AG04450 (cell line): ENCODE data around the gene CDK16. TPM values are rescaled to one million over a fixed set of nuclear protein-coding genes. Genes with fewer than 3 reads are reported as not detected.
"Not testable (repeated sequence)": the region's sequence is repeated elsewhere in the genome, so short reads cannot be mapped to it uniquely, and the experiment has no call there.

Experiments used
- CTCF ChIA-PET: fragments of 300-600, 350-600 bp; formaldehyde crosslinking; extraction: SDS; loops from one replicate; lab custom pipeline; 2022; ENCODE audit warnings: antibody characterized with exemption, inconsistent platforms; lab: Charles Lee
- POLR2A ChIA-PET: fragments of 350-600 bp; formaldehyde crosslinking; extraction: SDS; loops from one replicate; lab custom pipeline; 2021; ENCODE audit warnings: antibody characterized with exemption, inconsistent platforms; lab: Yijun Ruan, JAX
- DNase-seq: peaks from one replicate; pipeline ENCODE4 v3.0.0-alpha.2; 2011; ENCODE audit warnings: low read depth, low spot score
- H3K27ac ChIP-seq: one replicate; pipeline ENCODE4 v1.5.1; 2012; ENCODE audit warnings: low read depth, low read length, control low read depth
- H3K27me3 ChIP-seq: one replicate; pipeline ENCODE4 v1.6.0; 2012; ENCODE audit warnings: low read length; ENCODE audit not compliant: control insufficient read depth, insufficient read depth
- H3K4me3 ChIP-seq: 2 replicates; pipeline ENCODE4 v1.5.1; 2011; ENCODE audit warnings: mild to moderate bottlenecking, low read depth, low read length, control low read depth
- H3K9me3 ChIP-seq: 2 replicates; pipeline ENCODE4 v1.5.1; 2012; ENCODE audit warnings: low read length; ENCODE audit not compliant: control insufficient read depth, insufficient read depth
- CTCF ChIP-seq: IDR thresholded peaks from 2 replicates; pipeline ENCODE4 v1.5.1; 2011; ENCODE audit warnings: low read depth, low read length, control low read depth, inconsistent platforms
- polyA plus RNA-seq: library from polyadenylated mRNA; depleted of rRNA; stranded (reverse); fragments of >200 nt; gene quantifications from 2 replicates; pipeline ENCODE4 v1.2.3, GENCODE V29; 2011

CDK16 gene
- polyA plus RNA-seq, 1 experiment: 89.9 TPM

DNA sequence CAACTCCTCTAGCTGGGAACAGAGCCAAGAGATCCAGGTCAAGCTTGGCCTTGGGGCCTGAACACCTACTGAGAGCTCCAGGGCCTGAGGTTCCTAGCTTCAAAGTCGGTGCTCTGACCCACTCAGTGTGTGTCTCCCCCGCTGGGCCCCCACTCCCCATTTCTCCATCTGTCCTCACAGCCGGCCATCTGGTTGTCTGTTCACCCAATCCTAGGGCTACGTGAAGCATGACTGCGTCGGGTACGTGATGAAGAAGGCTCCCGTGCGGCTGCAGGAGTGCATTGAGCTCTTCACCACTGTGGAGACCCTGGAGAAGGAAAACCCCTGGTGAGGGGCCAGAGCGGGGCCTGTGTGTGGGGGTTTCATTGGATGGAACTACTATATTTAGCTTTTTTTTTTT is 26.7 kb downstream of the CDK16 start:
- no peak for TF ChIP-seq CTCF
- CTCF ChIA-PET: no interaction called here
- DNase-seq: no peak
- Histone ChIP-seq H3K27me3 (no peaks in the 10 kb centered on the region), H3K27ac (no peak overlapping the region), H3K4me3 (no peak overlapping the region), H3K9me3 (no peaks in the 10 kb centered on the region)
- POLR2A ChIA-PET: interaction anchor here (1.2 kb wide), 1 partner anchor 20 kb away, joined by 3 read pairs; no protein-coding TSS in a partner anchor

DNA sequence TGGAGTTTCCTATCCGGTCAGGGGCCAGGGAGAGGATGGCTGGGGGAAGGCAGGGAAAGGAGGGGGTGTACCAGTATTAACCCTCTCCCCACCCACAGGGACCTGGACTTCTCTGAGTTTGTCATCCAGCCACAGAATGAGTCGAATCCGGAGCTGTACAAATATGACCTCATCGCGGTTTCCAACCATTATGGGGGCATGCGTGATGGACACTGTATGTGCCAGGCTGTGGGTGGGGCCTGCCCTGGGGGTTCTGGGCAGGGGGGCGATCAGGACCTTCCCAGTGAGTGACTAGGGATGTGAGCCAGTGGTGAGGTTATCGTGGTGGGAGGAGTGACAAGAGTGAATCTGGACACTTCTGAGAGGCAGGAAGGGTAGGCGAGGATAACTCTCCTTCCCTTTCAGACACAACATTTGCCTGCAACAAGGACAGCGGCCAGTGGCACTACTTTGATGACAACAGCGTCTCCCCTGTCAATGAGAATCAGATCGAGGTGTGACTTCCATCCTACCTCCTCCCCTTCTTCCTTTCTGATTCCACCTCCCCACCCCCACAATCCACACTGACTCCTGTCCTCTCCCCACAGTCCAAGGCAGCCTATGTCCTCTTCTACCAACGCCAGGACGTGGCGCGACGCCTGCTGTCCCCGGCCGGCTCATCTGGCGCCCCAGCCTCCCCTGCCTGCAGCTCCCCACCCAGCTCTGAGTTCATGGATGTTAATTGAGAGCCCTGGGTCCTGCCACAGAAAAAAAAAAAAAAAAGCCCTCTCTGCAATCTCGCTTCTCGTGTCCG is 28.9 kb downstream of the CDK16 start:
- POLR2A ChIA-PET: interaction anchor here (0.6 kb wide), 2 partner anchors 12 to 97 kb away, joined by 3 read pairs; no protein-coding TSS in a partner anchor
- H3K4me3 ChIP-seq: no peak overlapping the region
- H3K27ac ChIP-seq: no peak overlapping the region
- H3K27me3 ChIP-seq: no peaks in the 10 kb centered on the region
- no peaks in the 10 kb centered on the region for H3K9me3 ChIP-seq
- TF ChIP-seq CTCF: no peak
- no peak for DNase-seq
- CTCF ChIA-PET: no interaction called here

- DNase-seq: no peak
- Histone ChIP-seq H3K27me3 (no peaks in the 10 kb centered on the region), H3K9me3 (no peaks in the 10 kb centered on the region), H3K4me3 (no peak overlapping the region), H3K27ac (no peak overlapping the region)
- POLR2A ChIA-PET: no interaction called here
- TF ChIP-seq CTCF: no peak
- CTCF ChIA-PET: no interaction called here
These were observed 29.5 kb downstream of the CDK16 start for GRCh38 chrX:47247999-47248320.

- ChIA-PET POLR2A (no interaction called here), CTCF (no interaction called here)
- Histone ChIP-seq H3K9me3 (no peaks in the 10 kb centered on the region), H3K4me3 (no peak overlapping the region), H3K27ac (no peak overlapping the region), H3K27me3 (no peaks in the 10 kb centered on the region)
- TF ChIP-seq CTCF: no peak
- DNase-seq: no peak
These were observed 30.1 kb downstream of the CDK16 start for GRCh38 chrX:47248576-47248975.

GRCh38 chrX:47250017-47250347 is 31.5 kb downstream of the CDK16 start:
- ChIA-PET POLR2A (no interaction called here), CTCF (no interaction called here)
- no peak overlapping the region for H3K4me3 ChIP-seq
- H3K9me3 ChIP-seq: no peaks in the 10 kb centered on the region
- TF ChIP-seq CTCF: no peak
- H3K27ac ChIP-seq: no peak overlapping the region
- H3K27me3 ChIP-seq: no peaks in the 10 kb centered on the region
- DNase-seq: no peak

GRCh38 chrX:47257620-47258019 is 39.1 kb downstream of the CDK16 start:
- CTCF ChIA-PET, POLR2A ChIA-PET, H3K27ac ChIP-seq, DNase-seq, H3K27me3 ChIP-seq, H3K4me3 ChIP-seq, H3K9me3 ChIP-seq: not testable (repeated sequence)
